Stimulated activated CD4-positive, alpha-beta T cell treated with anti-CD3 and anti-CD28 coated beads, TNF-alpha, amount 100 ng/mL, for 48 hours (primary cell): ENCODE data around the gene SLN.
"Not testable (repeated sequence)": the region's sequence is repeated elsewhere in the genome, so short reads cannot be mapped to it uniquely, and the experiment has no call there.

Experiments used
- DNase-seq, 3 donors: peaks; one replicate each; pipeline ENCODE4 v3.0.0-alpha.2; 2020; ENCODE audit warnings: low read depth in 3 of 3

Gene SLN

GRCh38 chr11:107711861-107712755, at the start of gene SLN:
SLN (minus strand) TSS chr11:107712056.
- no peak for DNase-seq

DNA sequence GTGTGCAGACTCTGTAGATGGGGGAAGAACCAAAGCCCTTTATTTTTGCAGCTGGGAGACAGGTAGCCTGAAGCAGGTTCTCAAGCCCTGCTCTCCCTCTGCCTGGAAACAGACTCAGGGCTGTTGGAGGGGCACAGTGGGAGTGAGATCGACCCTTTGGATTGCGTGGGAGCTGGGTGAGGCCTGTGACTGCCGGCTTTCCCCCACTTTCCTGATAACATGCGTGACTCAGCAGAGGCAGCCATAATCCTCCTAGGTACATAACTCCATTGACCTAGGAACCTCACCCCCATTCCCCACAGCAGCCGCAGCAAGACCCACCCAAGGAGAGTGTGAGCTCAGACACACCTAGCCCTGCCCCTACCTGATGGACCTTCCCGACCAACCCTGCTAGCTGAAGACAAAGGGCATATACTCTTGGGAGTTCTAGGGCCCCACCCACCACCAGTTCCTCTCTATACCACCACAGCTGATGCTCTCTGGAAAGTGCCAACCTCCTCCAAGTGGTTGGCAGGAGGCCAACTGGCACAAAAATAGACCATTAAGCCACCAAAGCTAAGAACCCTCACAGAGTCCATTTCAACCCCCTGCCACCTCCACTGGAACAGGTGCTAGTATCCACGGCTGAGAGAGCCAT, 47.0 kb upstream of the SLN start:
- not testable (repeated sequence) for DNase-seq

- DNase-seq, result no peak
Measured at GRCh38 chr11:107757661-107758060, 45.8 kb upstream of the SLN start.

- DNase-seq, result no peak
Measured at GRCh38 chr11:107756553-107756952, 44.7 kb upstream of the SLN start.

DNA sequence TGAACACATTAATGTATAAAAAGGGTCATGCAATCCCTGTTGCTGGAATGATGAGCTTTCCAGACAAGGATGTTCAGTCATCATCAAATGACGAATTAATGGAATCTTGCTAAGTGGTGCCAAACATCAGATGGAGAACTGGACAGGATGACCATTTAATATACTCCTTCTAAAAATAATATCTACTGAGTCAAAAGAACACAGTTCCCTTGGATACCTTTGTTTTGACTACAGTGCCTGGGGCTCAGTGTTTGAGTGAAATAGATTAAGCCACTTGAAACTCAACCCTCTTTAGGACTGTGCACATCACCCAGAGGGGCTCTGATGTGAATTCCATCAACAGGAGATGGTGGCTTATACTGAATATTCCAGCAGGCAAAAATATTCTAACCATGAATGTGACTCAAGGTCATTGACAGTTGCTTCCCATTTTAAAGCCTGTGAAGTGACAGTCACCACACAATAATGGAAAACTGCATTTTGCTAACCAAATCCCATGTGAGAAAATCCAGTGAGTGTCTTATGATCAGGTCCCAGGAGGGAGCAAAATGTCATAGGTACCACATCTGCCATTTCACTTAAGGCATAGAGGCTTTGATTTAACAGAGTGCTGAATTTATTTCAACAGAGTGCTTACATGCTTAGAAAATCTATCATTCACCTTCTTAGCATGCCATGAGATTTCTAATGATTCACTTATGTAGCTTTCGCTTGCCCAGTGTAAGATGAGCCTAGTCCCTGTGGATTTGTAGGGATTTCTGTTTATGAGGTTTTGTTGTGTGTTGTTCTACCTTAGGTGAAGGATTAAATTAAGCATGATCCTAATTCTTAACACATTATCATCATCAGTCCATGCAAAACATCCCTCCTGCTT, 41.3 kb upstream of the SLN start:
- DNase-seq, result no peak

DNA sequence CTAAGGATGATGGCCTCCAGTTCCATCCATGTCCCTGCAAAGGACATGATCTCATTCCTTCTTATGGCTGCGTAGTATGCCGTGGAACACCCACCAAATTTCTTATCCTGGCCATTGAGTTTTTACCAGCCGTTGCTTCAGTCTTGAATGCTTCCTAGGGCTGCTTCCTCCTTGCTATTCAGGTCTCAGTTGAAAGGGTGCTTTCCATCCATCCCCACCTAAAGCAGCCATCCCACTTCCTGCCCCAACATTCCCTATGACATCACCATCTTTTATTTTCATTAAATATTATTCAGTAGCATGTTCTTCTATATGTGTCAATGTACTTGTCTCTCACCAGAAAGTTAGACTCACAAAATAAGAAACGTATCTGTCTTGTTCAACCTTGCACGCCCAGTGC, 40.7 kb upstream of the SLN start:
- no peak for DNase-seq

DNA sequence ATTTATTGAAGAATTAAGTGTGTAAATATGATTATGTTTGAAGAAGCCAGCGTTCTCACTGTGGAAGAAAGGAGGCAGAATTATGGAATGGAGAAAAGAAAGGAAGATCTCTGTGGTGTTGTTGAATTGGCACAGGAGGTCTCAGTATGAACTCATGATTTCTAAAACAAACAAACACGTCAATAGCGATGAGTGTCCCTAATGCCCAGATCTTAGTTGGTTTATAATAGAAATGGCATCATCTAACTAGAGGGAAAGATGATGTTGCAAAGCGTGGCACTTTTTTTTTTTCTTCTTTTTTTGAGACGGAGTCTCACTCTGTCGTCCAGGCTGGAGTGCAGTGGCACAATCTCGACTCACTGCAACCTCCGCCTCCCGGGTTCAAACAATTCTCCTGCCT, 39.2 kb upstream of the SLN start:
- no peak for DNase-seq

DNA sequence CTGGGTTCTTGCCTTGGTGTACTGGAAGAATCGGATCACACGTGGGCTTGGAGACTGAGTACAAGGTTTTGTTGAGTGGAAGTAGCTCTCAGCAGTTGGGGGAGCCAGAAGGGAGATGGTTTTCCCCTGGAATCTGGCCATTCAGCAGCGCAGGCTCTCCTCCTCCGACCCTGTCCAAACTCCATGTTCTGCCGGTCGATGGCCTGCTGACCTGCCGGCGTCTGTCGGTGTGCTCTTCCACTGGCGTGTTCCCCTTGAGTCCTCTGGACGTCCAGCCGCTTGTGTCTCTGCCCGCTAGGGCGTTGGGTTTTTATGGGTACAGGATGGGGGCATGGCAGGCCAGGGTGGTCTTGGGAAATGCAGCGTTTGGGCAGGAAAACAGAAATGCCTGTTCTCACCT, 38.5 kb upstream of the SLN start:
- DNase-seq, result no peak

DNA sequence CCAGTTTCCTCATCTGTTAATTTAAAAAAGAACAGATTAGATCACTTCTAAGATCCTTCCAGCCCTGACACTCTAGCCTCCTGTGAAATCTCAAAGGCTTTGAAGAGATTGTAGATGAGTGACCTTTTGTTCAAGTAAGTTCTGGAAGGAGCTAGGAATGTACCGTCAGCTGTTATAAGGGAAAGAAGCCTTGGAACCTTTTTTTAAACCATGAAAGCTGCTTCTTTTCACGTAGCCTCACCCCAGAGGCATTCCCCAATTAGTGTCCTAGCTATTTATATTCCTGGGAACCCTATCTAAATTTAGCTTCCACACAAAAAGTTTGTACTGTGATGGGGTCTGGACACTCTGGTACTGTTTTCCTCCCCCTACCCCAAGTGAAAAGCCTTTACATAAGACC, 35.8 kb upstream of the SLN start:
- no peak for DNase-seq

DNA sequence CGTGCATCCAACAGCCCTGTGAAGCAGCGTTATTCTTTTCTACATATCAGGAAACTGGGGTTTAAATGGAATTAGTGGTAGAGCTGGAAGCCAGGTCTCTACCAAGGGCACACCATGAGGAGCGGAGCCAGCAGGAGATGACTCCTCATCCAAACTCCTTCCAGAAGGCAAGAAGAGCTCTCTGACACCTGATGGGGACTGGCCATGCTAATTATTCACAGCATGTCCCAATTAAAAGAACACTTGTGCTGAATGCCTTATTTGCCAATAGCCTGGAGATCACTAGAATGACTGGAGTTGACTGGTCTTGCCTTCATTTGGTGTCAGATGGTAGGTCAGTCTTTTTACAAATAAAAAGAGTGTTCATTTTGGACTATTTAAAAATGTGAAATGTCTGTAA, 32.9 kb upstream of the SLN start:
- DNase-seq, result no peak

DNA sequence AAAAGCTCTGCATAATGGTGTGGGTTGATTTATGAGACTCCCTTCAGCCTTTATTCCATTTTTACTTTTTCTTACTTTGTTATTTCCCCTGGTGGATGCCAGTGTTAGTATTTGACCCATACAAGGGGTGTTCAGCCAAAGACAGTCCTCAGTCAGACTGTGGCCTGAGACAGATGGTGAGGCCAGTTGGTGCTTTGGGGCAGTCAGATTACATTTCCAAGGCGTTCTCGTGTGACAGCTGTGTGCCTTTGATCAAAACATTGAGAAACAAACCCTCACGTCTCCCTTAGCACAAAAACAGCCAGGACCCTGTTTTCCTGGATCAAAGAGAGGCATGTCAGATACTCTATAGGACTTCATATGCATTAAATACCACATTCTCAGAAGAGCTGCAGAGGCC, 31.3 kb upstream of the SLN start:
- no peak for DNase-seq

DNA sequence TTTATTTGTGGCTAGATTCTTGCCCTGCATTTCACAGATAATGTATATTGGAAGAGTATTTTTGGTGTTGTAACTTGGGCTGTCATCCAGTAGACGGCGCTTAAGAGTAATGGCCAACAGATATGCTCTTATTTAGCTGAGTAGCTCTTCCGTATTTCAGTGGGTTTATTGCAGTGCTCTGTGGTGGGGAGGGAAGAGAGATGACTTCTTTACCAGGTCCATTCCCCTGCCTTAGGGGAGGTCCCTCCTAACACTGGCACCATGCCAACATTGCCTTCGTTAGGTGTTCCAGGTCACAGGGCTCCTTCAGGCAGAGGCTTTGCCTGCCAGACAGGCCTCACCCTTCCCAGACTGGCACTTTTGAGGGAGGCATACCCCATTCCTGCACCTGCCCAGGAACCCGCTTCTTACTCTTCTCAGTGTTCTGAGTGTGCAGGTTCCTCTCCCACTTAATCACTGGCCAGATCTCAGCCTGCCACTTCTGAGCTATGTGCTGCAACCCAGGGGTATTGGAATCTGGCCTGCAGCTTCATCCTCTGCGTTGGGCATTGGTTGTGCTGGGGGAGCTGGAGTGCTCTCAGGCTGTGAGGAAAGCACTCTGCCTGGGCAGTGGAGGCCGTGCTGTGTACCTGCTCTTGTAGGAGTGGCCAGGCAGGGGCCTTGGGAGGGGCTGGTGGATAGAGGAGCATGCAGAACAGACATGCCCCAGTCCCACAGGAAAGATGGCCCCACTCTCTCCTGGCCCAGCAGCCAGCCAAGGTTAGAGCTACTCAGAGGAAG, 29.4 kb upstream of the SLN start:
- DNase-seq, result no peak

DNA sequence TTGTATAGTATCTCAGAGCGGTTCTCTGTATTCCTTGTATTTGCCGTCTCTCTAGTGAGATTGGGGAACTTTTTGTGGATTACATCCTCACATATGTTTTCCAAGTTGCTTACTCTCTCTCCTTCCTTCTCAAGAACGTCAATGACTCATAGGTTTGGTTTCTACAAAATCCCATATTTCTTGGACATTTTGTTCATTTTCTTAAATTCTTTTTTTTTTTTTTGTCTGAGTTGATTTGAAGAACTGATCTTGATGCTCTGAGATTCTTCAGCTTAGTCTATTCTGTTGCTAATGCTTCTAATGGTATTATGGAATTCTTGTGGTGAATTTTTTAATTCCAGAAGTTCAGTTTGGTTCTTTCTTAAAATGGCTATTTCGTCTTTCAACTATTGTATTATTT, 28.4 kb upstream of the SLN start:
- DNase-seq, result no peak

DNA sequence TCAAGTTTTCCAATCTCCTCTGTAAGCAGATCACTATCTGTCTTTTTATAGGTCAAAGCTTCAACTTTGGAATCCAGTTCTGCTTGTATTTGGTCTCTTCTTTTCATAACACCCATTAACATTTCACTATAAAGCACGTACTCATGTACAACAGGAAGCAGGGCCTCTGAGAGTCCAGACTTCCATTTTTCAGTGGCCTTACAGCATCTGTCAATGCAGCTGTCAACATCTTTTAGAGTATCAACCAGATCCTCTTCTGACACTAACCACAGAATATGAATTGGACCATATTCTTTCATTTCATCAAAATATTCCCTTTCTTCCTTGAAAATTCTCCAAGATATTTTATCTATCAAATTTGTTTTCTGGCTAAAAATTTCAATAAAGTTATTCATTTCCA, 24.7 kb upstream of the SLN start:
- no peak for DNase-seq

GRCh38 chr11:107733518-107733917, 21.7 kb upstream of the SLN start:
- DNase-seq, result no peak

DNA sequence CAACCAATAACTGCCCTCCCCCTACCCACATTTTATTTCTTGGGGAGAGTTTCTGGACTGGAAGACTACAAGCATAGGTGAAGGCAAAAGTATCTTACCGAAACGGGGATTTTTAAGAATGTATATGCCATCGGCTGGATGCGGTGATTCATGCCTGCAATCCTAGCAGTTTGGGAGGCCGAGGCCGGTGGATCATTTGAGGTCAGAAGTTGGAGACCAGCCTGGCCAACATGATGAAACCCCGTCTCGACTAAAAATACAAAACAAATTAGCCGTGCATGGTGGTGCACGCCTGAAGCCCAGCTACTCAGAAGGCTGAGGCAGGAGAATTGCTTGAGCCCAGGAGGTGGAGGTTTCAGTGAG, 20.8 kb upstream of the SLN start:
- no peak for DNase-seq

GRCh38 chr11:107731941-107732688, 20.3 kb upstream of the SLN start:
- DNase-seq, result no peak

GRCh38 chr11:107722662-107723061, 10.8 kb upstream of the SLN start:
- DNase-seq, result no peak

- no peak for DNase-seq
Measured at GRCh38 chr11:107721207-107721606, 9.4 kb upstream of the SLN start.

DNA sequence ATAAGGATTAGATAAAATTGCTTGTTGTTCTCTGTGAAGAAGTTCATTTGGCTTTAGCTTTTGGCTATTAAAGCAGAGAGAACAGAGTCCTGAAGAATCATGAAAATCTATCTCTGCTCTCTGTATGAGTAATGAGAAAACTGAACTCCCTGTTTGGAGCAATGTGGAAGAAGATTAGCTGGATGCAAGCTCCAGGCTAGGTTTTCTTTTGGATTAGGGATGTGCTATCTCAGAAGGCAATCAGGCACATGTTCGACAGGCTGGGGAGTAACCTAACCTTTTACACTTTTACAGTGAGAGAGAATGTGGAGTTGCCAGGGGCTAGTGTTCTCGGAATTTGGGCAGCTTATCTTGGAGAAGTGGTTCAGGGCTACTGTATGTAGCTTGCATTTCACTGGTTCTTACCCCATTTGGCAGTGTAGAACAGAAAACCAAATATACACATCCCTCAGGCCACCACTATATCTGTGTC, 8.5 kb upstream of the SLN start:
- DNase-seq, result no peak
